Neural cell (in vitro differentiated cells): Measurements from ENCODE around the gene RIIAD1.

ENCODE experiments used
- EP300 ChIP-seq: fragments of 450-650 bp; conservative IDR thresholded peaks from 2 replicates; pipeline ENCODE4 v1.6.1; 2014; ENCODE audit warnings: antibody characterized with exemption, mild to moderate bottlenecking, moderate library complexity; ENCODE audit not compliant: poor library complexity, severe bottlenecking
- EZH2 ChIP-seq: fragments of 200-600, 300-800 bp; shearing (Covaris generic), sonication (generic); IDR thresholded peaks from 2 replicates; pipeline ENCODE4 v1.6.1; 2014; ENCODE audit warnings: antibody characterized with exemption, low read length, borderline replicate concordance, mild to moderate bottlenecking; ENCODE audit not compliant: insufficient read depth, poor library complexity, severe bottlenecking
- MXI1 ChIP-seq: fragments of 450-650 bp; conservative IDR thresholded peaks from 2 replicates; pipeline ENCODE4 v1.6.1; 2014; ENCODE audit warnings: antibody characterized with exemption, mild to moderate bottlenecking; ENCODE audit not compliant: poor library complexity, severe bottlenecking
- SMC3 ChIP-seq: fragments of 450-650 bp; conservative IDR thresholded peaks from 2 replicates; pipeline ENCODE4 v1.6.1; 2014; ENCODE audit warnings: antibody characterized with exemption, mild to moderate bottlenecking, moderate library complexity; ENCODE audit not compliant: poor library complexity
- TF ChIP-seq, protein P1 (sequence below): IDR thresholded peaks from 2 replicates; pipeline ENCODE4 v1.6.1; 2012; ENCODE audit warnings: borderline replicate concordance
- TF ChIP-seq, protein P2 (sequence below): fragments of 450-650 bp; IDR thresholded peaks from 2 replicates; pipeline ENCODE4 v1.5.1; 2014; ENCODE audit warnings: antibody characterized with exemption, mild to moderate bottlenecking, moderate library complexity; ENCODE audit not compliant: poor library complexity, severe bottlenecking

DNA sequence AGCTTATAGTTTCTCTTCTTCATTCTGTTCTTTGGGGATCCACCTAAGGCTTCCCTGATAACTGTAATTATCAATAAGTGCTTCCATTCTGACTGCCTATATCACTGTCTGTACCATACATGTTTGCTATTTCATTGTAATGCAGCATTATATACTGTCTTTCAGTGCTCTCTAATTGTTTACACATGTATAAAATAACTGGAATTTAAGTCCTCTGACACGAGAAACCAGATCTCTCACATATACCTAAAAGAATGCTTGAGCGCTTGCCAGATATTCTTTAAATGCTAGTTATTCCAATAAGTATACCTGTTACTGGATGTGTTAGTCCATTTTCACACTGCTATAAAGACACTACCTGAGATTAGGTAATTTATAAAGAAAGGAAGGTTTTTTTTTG, 39.4 kb upstream of the RIIAD1 start:
- TF ChIP-seq, protein P1, sequence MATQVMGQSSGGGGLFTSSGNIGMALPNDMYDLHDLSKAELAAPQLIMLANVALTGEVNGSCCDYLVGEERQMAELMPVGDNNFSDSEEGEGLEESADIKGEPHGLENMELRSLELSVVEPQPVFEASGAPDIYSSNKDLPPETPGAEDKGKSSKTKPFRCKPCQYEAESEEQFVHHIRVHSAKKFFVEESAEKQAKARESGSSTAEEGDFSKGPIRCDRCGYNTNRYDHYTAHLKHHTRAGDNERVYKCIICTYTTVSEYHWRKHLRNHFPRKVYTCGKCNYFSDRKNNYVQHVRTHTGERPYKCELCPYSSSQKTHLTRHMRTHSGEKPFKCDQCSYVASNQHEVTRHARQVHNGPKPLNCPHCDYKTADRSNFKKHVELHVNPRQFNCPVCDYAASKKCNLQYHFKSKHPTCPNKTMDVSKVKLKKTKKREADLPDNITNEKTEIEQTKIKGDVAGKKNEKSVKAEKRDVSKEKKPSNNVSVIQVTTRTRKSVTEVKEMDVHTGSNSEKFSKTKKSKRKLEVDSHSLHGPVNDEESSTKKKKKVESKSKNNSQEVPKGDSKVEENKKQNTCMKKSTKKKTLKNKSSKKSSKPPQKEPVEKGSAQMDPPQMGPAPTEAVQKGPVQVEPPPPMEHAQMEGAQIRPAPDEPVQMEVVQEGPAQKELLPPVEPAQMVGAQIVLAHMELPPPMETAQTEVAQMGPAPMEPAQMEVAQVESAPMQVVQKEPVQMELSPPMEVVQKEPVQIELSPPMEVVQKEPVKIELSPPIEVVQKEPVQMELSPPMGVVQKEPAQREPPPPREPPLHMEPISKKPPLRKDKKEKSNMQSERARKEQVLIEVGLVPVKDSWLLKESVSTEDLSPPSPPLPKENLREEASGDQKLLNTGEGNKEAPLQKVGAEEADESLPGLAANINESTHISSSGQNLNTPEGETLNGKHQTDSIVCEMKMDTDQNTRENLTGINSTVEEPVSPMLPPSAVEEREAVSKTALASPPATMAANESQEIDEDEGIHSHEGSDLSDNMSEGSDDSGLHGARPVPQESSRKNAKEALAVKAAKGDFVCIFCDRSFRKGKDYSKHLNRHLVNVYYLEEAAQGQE, result no peak
- TF ChIP-seq EZH2, result no peak
- no peak for TF ChIP-seq MXI1
- no peak for TF ChIP-seq SMC3
- TF ChIP-seq, protein P2, sequence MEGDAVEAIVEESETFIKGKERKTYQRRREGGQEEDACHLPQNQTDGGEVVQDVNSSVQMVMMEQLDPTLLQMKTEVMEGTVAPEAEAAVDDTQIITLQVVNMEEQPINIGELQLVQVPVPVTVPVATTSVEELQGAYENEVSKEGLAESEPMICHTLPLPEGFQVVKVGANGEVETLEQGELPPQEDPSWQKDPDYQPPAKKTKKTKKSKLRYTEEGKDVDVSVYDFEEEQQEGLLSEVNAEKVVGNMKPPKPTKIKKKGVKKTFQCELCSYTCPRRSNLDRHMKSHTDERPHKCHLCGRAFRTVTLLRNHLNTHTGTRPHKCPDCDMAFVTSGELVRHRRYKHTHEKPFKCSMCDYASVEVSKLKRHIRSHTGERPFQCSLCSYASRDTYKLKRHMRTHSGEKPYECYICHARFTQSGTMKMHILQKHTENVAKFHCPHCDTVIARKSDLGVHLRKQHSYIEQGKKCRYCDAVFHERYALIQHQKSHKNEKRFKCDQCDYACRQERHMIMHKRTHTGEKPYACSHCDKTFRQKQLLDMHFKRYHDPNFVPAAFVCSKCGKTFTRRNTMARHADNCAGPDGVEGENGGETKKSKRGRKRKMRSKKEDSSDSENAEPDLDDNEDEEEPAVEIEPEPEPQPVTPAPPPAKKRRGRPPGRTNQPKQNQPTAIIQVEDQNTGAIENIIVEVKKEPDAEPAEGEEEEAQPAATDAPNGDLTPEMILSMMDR, result no peak
- no peak for TF ChIP-seq EP300
